Transverse colon (tissue), 3 donors: ENCODE data around the gene DEDD.

ENCODE experiments used
- POLR2A ChIP-seq: fragments of 450-650 bp; IDR thresholded peaks from one replicate; pipeline ENCODE4 v1.6.1; 2016; ENCODE audit warnings: antibody characterized with exemption, mild to moderate bottlenecking, moderate library complexity
- TF ChIP-seq, protein P1 (sequence below), 5 experiments: fragments of 200-600 bp in 3 of 5; fragments of 450-650 bp in 2 of 5; sonication (generic) in 3 of 5; IDR thresholded peaks; 1 replicate in 2 of 5; 2 replicates in 3 of 5; pipeline ENCODE4 v1.5.1; 2016 to 2017; ENCODE audit warnings: antibody characterized with exemption in 5 of 5, inconsistent platforms in 3 of 5, mild to moderate bottlenecking in 2 of 5, moderate library complexity in 1 of 5

DNA sequence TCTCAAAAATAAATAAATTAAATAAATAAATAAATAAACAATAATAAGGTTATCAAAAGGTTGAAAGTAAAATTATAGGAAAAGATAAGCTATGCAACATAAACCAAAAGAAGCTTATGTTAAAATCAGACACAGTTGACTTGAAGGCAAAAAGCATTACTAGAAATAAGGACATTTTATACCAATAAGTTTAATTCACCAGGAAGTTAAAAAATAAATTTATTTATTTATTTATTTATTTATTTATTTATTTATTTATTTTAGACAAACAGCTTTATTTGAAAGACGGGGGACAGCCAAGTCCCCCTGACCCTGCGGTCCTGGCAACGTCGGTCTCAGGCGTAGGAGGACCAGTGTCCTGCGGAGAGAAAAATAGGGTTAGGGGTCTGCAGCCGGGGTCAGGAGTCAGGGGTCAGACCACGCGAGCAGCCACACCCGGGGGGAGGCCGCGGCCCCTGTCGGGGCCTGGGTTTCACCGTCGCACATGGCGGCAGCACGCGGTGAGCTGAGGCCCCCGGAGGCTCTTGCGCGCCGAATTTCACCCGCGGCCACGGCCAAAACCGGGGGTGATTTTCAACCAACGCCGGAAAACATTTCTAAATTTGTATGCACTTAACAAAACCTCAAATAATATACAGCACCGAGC lies 8.4 kb upstream of the DEDD start:
- TF ChIP-seq, protein P1, sequence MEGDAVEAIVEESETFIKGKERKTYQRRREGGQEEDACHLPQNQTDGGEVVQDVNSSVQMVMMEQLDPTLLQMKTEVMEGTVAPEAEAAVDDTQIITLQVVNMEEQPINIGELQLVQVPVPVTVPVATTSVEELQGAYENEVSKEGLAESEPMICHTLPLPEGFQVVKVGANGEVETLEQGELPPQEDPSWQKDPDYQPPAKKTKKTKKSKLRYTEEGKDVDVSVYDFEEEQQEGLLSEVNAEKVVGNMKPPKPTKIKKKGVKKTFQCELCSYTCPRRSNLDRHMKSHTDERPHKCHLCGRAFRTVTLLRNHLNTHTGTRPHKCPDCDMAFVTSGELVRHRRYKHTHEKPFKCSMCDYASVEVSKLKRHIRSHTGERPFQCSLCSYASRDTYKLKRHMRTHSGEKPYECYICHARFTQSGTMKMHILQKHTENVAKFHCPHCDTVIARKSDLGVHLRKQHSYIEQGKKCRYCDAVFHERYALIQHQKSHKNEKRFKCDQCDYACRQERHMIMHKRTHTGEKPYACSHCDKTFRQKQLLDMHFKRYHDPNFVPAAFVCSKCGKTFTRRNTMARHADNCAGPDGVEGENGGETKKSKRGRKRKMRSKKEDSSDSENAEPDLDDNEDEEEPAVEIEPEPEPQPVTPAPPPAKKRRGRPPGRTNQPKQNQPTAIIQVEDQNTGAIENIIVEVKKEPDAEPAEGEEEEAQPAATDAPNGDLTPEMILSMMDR (IDR thresholded peaks at IDR 0.05) = no peak
- TF ChIP-seq POLR2A = no peak
